ENCODE data around the gene CHCT1.

Gene CHCT1

GRCh38 chr17:60442271-60443173 is 20.2 kb downstream of the CHCT1 start:
- no peak for DNase-seq (ENCODE audit: low read depth)

GRCh38 chr17:60443713-60444112 is 21.4 kb downstream of the CHCT1 start:
- no peak for DNase-seq (ENCODE audit: low read depth)

GRCh38 chr17:60445144-60445543 is 22.9 kb downstream of the CHCT1 start:
- no peak for DNase-seq (ENCODE audit: low read depth)

- no peak for DNase-seq (ENCODE audit: low read depth)
Measured at GRCh38 chr17:60447375-60447774, 25.1 kb downstream of the CHCT1 start.

GRCh38 chr17:60451071-60451470 is 28.8 kb downstream of the CHCT1 start:
- no peak for DNase-seq (ENCODE audit: low read depth)

DNA sequence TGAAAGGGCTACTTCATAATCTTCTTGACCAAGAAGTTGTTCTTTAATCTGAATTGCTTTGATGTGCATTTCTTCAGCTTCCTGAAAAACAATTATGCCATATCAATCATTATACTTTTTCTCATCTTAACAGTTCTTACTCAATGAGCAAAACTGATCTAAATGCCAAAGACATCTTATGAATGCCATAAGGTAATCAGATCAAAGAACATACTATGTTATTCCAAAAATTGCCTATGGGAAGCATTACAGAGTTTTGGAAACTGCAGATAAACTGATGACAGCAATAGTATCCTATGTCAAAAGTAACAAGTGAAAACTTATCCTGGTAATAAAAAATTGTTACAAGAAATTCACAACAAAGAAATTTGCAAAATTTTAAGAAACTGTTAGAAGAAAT is 29.7 kb downstream of the CHCT1 start:
- DNase-seq (ENCODE audit: low read depth), result no peak

GRCh38 chr17:60455378-60455777 is 33.1 kb downstream of the CHCT1 start:
- no peak for DNase-seq (ENCODE audit: low read depth)

- no peak for DNase-seq (ENCODE audit: low read depth)
Measured at GRCh38 chr17:60457148-60457547, 34.9 kb downstream of the CHCT1 start.

DNA sequence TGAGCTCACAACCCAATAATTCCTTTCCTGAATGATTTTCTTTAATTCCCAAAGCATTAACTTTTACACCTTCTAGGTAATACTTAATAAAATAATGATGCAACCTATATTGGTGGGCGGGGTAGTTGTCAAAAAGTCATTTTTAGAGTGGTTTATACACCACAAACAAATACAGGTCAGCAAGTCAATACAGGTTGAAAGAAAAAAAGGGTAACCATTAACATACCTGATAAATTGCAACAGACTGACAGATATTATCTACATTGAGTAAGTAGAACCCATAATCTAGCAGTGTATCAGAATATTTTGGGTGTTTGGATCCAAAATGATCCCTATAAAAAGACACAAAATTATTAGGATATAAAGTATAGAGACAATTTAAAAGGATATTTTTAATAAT is 39.3 kb downstream of the CHCT1 start:
- DNase-seq (ENCODE audit: low read depth), result no peak

- DNase-seq (ENCODE audit: low read depth), result no peak
Measured at GRCh38 chr17:60463157-60463835, 41.0 kb downstream of the CHCT1 start.

DNA sequence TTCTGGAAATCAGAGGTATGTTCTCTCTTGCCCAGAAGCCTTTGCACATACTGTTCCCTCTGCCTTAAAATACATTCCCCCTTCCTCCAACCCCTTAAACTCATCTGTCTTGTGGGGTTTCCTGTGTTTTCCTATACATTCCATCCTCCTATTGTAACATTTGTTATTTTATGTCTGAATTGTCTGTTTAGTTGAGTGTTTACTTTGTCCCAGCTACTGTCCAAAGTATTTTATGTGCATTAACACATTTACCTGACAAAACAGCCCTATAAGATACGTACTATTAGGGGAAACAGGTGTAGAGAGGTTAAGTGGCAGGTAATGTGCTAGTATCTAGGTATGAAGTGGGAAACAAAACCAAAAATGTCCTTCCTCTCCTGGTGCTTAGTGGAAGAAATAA is 42.1 kb downstream of the CHCT1 start:
- DNase-seq (ENCODE audit: low read depth), result no peak

- no peak for DNase-seq (ENCODE audit: low read depth)
Measured at GRCh38 chr17:60468371-60468770, 46.1 kb downstream of the CHCT1 start.

GRCh38 chr17:60471451-60471850 is 49.2 kb downstream of the CHCT1 start:
- DNase-seq (ENCODE audit: low read depth), result no peak

DNA sequence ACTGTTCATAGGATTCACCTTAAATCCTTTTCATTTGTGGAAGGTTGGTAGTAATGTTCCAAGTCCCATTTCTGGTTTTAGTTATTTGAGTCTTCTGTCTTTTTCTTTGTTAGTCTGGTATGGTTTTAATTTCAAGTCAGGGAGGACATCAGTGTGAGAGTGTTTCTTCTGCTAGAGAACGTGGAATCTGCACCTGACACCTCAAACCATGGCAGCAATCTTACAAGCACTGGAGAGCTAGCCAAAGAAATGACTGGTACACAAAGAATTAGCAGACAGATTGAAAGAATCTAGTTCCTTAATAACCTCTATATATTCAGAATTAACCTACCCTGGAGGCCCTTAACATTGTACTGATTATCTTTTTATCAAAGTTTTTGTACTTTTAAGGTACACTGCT is 50.2 kb downstream of the CHCT1 start:
- DNase-seq (ENCODE audit: low read depth), result no peak

GRCh38 chr17:60473788-60474187 is 51.5 kb downstream of the CHCT1 start:
- no peak for DNase-seq (ENCODE audit: low read depth)
